ENCODE measurements around the gene ARID1A.
"Not testable (repeated sequence)": the region's sequence is repeated elsewhere in the genome, so short reads cannot be mapped to it uniquely, and the experiment has no call there.

ARID1A gene

DNA sequence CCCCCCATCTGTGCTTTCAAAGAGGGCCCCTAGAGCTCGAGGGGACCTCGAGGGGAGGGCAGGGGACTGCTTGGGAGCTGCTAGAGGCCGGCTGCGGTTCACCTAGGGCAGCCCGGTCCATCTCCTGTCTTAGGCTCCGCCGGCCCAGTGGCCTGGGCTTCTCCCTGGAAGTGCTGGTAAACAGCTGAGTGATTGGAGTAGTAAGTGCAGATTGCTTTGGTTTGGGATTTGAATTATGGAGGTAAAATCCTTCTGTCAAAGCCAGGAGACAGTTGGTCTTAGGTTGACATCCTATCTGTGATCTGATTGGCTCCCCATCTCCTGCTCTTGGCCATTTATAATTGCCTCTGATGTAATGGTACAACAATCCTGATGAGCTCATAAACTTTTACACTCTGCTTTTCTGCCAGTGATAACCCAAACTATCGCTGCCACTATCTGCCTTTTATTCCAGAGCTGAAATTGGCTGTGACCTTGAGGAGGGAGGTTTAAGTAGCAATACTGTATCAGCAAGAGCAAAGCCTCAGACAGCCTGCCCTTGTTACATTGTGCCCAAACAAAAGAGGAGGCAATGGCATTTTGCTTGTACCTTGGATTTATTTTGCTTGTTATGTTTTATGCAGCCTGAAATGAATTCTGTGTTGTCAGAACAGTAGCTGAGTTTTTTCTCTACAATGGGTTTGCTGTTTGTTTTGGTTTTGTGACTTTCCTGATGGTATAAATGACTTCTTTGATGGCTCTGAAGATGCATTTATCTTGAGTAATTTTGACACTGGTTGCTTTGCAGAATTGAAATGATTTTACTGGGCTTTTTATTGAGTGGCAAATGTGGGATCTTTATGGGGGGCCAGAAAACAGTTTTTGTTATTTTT lies 2.4 kb downstream of the ARID1A start:
- DNase-seq: peak in 33 of 51 donors; percentile 4 to 83 (median 30)

DNA sequence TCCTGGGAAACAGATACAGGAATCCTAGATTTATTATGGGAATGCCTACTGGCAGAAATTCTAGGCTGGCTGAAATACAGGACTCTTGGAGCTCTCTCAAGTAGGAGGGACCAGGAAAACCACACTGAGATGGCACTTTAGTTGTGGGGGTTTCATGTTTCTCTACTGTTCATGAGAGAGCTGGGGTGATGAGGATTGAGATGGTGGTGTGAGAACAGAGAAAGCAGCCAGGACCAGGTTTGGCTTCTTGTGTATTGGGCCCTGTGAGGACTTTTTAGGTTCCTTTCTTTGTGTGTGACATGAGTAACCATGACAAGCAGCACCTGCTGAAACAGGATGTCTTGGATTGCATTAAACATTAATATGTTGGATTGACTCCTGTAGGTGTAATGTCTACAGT lies 4.9 kb downstream of the ARID1A start:
- no peak for DNase-seq

DNA sequence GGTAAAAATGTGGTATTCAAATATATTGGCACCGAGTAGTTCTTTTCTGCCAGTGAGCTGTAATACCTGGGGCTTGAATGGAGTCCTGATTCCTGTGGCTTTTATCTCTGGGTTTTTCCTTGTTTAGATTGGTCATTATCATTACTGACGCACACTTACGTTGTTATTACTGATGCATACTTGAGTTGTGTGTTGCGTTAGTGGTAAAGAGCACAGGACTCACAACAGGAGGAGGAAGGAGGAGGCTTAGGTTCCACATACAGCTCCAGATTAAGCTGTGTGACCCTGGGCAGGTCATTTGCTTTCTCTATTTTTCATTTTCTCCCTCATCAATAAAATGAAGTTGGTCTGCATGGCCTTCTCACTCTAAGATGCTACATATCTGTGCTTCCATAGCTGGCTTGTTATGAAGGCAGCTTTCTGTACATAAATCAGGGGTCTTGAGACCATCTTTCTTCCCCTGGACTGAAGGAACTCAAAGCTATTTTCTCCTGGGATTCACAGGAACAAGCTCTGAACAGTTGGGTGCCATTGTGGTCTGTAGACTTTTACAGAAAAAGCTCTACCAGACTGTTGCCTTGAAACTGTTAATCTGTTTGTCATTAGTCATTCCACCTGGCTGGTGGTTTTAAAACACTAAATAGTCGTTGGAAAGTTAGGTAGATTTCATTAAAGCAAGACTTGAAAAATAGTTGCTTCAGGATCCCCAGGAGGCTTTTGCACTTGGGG lies 5.6 kb downstream of the ARID1A start:
- no peak for DNase-seq

DNA sequence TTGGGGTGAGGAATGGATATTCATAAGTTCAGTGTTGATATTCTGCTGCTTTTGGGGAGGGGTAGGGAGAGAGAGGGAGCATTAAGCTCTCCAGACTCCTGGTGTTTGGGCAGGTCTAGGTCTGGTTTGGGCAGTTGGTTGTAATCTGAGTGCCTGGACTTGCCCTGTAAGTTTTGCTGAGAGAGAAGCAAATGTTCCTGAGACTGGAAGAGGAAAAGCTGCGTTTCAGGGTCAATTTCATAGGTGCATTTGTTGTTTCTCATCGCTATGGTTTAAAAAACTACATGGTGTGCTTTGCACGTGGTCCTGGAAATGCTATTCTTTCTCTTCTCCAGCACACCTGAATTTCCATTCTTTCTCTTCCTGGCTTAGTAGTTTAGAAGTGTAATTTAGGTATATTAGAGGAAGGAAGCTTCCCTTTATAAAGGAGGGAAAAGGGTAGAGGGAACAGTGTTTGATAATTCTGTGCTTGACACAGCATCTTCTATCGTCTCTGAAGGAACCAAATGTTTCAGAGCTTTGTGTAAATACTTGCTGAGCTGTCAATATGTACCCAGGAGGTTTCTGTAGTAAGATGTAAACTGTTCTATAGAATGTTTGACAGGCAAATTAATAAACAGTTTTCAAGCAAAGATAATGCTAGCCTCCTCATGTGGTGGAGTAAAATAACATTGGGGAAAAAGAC lies 6.3 kb downstream of the ARID1A start:
- no peak for DNase-seq

DNA sequence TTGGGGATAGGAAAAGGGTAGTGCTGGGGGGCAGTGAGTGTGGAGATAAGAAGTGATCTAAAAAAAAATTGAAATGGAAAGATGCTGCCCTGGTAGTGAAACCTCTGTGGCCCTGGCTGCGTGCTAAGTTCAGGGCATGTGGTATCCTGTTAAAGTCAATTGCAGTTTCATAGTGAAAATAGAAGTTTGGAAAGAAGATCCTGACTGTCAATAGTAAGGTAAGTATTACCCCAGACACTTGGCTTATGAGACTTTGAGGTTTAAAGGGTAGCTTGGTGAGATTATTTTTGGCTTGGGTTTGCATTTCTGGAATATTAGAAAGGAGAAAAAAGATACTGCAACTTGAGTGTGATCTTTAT lies 6.8 kb downstream of the ARID1A start:
- DNase-seq: no peak

DNA sequence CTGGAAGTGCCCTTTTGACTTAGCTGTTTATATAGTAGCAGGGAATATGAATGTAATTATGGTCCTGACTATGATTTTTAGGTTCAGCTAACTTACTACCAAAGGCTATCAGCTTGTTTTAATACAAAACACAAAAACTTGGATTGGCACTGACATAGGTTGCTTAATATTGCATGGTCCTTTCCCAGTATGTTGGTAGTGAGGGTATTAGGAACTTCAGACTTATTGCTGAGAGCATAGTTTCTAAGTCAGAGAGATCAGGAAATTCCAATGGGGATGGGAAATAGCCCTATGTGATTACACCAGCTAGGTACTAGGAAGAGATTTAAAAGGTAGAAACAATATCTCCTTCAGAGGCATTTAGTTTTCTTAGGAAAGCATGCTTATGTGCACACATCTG lies 7.7 kb downstream of the ARID1A start:
- DNase-seq: no peak

DNA sequence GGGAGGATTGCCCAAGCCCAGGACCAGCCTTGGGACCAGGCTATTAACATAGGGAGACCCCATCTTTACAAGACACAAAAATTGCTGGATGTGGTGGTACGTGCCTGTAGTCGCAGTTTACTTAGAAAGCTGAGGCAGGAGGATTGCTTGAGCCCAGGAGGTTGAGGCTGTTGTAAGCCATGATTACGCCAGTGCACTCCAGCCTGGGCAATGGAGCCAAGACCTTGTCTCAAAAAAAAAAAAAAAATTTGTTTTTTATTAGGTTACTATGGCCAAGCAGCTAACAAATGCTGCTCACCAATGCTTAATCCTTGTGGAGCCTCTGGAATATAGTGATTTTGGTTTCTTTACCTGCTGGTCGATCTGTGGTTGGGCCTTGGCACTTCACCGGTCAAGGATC lies 8.8 kb downstream of the ARID1A start:
- DNase-seq: no peak

DNA sequence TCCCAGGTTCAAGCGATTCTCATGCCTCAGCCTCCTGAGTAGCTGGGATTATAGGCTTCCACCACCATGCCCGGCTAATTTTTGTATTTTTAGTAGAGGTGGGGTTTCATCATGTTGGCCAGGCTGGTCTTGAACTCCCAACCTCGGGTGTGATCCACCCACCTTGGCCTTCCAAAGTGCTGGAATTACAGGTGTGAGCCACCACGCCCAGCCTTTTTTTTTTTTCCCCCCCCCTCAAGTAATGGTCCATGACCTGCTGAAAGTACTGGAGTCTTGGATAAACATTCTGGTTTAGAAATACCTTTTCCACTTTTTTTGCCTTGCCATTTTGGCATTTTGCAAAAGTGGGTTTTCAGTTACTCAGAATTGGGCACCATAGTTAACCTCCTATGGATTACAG lies 9.4 kb downstream of the ARID1A start:
- not testable (repeated sequence) for DNase-seq

DNA sequence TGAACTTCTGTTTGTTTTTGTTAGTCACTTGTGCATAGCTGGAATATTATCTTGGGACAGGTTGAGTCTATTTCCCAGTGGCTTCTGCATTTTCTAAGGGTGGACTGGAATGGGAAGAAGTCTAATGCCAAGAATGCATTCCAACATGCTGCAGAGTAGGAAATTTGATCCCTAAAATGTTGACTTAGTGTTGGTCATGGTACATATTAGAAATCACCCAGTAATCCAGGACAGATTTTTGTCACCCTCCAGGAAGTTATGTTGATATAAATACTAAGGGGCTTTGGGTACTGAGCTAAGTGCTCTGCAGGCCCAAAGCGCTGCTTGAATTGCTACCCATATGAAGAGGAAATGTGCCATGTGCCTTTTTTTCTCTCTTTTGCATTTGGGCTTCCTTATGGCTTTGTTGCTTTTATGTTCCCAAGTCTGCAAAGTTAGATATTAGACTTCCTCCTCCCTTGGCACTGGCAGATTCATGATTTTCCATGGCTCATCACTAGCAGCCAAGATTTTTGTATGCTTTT lies 10.0 kb downstream of the ARID1A start:
- DNase-seq: no peak

DNA sequence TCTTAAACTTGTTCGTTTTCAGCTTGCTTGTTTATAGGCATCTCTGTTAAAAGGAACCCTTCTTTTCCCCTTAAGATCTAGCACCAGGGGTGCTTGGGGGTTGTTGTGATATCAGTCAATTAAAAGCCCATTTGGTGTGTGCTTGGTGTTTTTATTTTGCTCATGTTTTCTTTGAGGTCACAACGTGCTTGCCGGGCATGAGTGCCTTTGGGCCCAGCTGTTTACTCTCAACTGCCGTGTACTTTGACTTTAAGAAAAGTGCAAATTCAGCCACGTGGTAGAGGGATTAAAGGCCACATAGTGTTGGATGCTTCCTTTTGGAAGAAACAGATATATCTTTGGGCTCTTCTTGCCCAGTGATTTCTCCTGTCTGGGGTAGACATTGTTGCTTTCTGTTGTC lies 10.5 kb downstream of the ARID1A start:
- DNase-seq: no peak

DNA sequence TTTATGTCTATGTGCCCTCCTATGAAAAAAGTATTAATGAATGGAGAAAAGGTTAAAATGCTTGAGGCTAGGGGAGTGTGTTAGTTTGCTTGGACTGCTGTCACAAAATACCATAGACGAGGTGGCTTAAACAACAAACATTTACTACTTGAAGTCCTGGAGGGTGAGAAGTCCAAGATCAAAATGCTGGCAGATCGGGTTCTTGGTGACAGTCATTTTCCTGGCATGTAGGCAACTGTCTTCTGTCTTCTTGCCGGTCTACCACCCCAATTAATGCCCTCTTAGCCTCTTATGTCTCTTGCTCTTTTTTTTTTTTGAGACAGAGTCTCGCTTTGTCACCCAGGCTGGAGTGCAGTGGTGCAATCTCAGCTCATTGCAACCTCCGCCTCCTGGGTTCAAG lies 15.0 kb downstream of the ARID1A start:
- no peak for DNase-seq

DNA sequence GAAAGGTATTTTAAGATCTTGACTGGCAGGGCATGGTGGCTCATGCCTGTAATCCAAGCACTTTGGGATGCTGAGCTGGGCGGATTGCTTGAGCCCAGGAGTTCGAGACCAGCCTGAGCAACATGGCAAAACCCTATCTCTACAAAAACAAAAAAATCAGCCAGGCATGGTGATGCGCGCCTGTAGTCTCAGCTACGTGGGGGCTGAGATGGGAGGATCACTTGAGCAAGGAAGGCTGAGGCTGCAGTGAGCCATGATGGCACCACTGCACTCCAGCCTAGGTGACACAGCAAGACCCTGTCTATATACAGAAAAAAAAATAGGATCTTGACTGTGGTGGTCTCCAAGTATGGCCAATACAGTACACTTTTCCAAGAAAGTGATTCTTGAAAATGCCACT lies 16.0 kb downstream of the ARID1A start:
- no peak for DNase-seq

DNA sequence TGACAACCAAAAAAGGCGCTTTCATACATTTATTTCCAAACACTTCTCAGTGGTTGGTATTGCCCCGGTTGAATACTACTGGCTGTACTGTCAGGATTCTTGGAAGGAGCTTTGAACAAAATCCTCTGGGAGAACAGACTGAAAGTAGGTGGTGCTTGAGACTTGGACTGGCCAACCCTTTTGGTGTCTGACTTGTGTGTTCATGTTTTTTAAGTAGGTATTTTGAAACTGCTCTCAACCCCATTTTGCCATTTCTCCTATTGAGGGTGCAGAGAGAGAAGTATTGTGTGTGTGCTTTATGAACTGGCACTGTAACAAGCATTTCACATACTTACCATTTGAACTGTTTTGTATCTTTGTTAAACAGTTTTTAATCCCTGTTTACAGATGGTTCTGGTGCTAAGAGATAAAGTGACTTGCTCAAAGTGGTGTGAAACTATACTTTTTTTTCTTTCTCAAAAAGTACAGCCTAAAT lies 21.2 kb downstream of the ARID1A start:
- peak in 2 of 51 donors; percentile 10 to 24 for DNase-seq

DNA sequence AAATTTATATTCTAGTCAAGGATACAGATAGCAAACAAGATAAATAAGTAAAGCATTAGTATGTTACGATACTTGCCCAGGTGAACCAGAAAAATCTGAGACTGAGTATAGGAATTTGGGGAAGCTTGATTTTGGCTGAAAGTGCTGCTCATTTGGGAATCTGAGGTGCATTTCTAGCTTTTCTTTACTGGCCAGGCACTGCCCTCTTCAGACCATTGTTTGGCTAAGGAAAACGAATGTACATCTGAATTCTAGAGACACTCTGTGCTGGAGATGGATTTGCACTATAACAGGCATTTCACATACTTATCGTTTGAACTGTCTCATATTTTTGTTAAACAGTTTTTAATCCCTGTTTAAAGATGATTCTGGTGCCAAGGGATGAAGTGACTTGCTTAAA lies 23.4 kb downstream of the ARID1A start:
- DNase-seq: no peak

DNA sequence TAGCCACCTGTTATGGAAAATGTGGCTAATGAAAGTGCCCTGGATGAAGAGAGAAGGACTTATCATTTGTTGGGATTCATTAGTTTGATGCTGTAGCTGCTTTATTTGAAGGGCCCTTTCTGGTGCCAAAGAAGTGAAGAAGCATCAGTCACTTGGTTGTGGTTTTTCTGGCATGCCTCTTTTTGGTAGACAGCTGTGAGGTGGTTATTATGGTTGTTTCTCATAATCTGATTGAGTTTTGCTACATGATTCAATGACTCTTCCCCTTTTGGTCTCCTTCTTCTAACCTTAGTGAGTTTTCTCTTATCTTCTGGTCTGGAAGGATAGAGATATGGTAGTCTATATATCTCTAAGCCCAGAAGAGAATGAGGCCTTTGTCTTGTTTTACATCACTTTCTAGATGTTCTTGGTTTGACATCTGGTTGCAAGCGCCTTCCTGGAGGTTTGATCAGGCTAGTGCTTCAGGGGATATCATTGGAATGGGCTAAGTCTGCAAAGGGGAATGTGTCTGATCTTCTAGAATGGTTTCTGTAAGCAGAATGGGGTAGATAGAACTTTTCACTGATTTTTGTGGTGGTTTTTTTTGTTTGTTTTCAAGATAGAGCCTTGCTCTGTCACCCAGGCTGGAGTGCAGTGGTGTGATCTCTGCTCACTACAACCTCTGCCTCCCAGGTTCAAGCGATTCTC lies 26.0 kb downstream of the ARID1A start:
- DNase-seq: no peak

DNA sequence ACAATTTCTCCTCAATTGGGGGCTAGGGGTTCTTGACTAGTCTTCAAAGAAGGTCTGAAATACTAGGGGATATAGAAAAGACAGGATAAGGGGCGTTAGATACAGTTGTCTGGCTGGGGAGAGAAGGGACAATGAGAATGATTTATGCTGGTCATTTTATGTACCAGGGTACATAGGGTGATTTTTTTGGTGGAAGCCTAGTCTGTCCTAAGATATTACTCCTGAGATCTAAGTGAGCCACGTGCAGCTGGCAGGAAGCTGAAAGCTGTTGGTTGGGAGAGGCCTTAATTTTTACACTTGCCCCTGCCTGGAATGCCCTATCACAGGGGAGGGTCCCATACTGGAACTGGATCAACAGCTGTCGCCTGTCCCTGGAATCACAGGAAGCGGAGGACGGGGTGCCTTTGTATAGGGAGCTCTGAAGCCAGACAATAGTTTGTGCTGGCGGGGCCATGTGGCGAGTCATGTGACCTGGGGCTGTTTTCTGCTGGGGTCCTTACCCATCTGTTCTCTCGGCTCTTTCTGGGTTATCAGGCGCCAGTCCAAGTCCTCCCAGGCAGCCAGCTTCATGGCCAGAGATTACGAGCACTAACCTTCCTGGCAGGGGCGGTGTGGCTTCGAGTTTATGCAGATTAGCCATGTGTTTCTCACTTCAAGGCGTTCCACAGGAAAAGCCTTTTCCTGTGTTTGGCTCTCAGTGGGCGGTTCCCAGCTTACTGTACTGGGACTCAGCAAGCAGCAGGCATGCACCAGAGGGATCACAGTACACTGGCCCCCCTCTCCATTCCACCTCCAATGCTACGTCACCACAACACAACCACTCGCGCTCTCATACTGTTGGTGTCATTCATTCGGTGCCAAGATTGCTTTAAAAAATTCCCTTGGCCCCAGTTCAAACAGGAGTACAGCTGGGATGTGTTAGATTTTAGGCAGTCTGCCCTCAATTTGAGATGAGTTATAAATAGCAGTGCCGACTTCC lies 27.5 kb downstream of the ARID1A start:
- peak in 48 of 51 donors; percentile 12 to 88 (median 47) for DNase-seq

DNA sequence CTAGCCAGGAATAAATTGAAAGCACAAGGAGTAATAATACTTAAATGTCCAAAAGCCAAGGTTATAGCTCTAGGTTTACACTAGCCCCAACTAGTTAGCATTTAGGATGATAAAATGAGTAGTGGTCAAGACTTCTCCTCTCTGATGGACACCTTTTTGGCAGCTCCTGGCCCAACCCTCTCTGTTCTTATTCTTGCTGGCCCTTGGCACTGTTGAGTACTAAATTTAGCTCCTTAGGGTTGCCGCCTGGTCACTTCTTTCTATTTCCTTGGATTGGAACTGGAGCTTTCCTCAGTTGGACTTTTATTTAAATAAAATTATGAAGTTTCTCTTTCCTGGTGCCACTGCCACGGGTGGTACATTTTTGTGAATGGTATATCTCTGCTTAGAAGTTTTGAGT lies 28.3 kb downstream of the ARID1A start:
- peak in 1 of 51 donors; percentile 8 for DNase-seq

DNA sequence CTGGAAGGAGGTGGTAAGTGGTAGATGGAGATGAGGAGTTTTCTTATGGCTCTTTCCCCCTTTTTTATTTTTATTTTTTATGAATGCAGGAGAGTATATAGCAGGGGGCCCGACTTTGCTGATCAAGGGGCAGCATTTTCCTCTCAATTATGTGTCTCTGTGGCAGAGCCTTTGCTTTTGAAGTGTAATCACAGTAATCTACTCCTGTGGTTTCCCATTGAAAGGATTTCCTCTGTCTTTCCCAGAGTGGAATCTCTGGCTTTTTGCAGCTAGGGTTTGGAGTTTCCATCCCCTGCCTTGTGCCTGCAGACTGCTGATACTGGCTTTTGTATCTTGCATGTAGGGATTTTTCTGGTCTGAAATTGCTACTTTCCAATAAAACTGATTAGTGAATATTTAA lies 29.1 kb downstream of the ARID1A start:
- DNase-seq: no peak

DNA sequence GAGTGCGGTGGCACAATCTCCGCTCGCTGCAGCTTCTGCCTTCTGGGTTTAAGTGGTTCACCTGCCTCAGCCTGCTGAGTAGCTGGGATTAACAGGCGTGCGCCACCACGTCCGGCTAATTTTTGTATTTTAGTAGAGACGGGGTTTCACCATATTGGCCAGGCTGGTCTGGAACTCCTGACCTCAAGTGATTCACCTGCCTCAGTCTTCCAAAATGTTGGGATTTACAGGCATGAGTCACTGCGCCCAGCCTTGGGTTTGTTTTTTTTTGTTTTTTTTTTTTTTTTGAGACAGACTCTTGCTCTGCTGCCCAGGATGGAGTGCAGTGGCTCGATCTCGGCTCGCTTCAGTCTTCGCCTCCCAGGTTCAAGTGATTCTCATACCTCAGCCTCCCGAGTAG lies 30.1 kb downstream of the ARID1A start:
- DNase-seq: not testable (repeated sequence)

DNA sequence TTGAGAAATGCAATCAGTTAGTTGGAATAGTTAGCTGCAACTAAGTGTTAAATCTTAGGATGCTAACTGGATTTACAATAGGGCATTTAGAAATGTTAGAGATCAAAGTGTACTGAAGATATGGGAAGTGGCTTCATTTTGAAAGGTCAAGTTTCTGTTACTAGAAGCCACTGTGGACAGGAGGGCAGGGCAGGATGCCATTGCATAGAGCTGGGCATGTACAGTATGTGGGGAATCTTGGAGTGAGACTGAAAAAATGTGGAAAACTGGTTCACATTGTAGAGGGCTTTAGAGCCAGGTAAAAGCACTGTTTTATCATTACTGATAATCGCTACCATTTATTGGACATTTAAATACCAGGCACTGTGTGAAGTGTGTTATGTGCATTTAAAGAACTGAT lies 31.0 kb downstream of the ARID1A start:
- DNase-seq: no peak

Measured in hypothalamus (tissue), 51 donors.